ENCODE data around the gene CGN. TPM values are rescaled to one million over a fixed set of nuclear protein-coding genes. Genes with fewer than 3 reads are reported as not detected.

The CGN gene
- total and polyA plus RNA-seq, 2 of the 13 experiments (the other 11 are each of a cell fraction or from before 2014, with no cell fraction given), result 0.75 to 0.81 TPM

- no peak for TF ChIP-seq MEIS2 (CRISPR knock-in tag; IDR thresholded peaks at IDR 0.05)
- no peak for TF ChIP-seq ATF1 (CRISPR knock-in tag; IDR thresholded peaks at IDR 0.05)
- TF ChIP-seq HMGA1 (CRISPR knock-in tag; conservative IDR thresholded peaks at IDR 0.05), result no peak
- TF ChIP-seq CREBL2 (CRISPR knock-in tag; IDR thresholded peaks at IDR 0.05; ENCODE audit: borderline replicate concordance), result no peak
- no peak for TF ChIP-seq ZNF546 (CRISPR knock-in tag; conservative IDR thresholded peaks at IDR 0.05)
- TF ChIP-seq FOSL2 (CRISPR knock-in tag; IDR thresholded peaks at IDR 0.05), result peak; percentile 12; the same call in 1 of the 2 replicates
- no peak for TF ChIP-seq ZBTB40 (IDR thresholded peaks at IDR 0.05)
- 0 out of 2 replicates have a peak, but pooled peaks have one; percentile 5 for TF ChIP-seq ZBTB40 (CRISPR knock-in tag; IDR thresholded peaks at IDR 0.05)
- 0 out of 2 replicates have a peak, but pooled peaks have one; percentile 37 for TF ChIP-seq ZNF775 (CRISPR knock-in tag; IDR thresholded peaks at IDR 0.05; ENCODE audit: borderline replicate concordance)
- 0 out of 2 replicates have a peak, but pooled peaks have one; percentile 50 for TF ChIP-seq PAX8 (CRISPR knock-in tag; IDR thresholded peaks at IDR 0.05; ENCODE audit: borderline replicate concordance)
- TF ChIP-seq ZNF501 (CRISPR knock-in tag; IDR thresholded peaks at IDR 0.05), result peak; percentile 61
- peak; percentile 22; the same call in 1 of the 2 replicates for TF ChIP-seq YEATS2 (CRISPR knock-in tag; IDR thresholded peaks at IDR 0.05; ENCODE audit: borderline replicate concordance)
- TF ChIP-seq HNF4A (CRISPR knock-in tag; IDR thresholded peaks at IDR 0.05), result peak; percentile 60
- no peak for TF ChIP-seq ZNF337 (CRISPR knock-in tag; IDR thresholded peaks at IDR 0.05; ENCODE audit: borderline replicate concordance, low read depth)
- peak; percentile 51; the same call in 1 of the 2 replicates for TF ChIP-seq ZBED4 (CRISPR knock-in tag; IDR thresholded peaks at IDR 0.05; ENCODE audit: borderline replicate concordance)
- 0 out of 2 replicates have a peak, but pooled peaks have one; percentile 32 for TF ChIP-seq DPF2 (CRISPR knock-in tag; IDR thresholded peaks at IDR 0.05; ENCODE audit: borderline replicate concordance, low read depth)
These were observed 28.3 kb downstream of the CGN start (continued) for GRCh38 chr1:151539321-151540020.
